GM10248 (cell line): ENCODE data around the gene ALKBH7.

Experiments used
- CTCF ChIA-PET: fragments of 300-600 bp; sonication (Branson Sonifier 250); formaldehyde crosslinking; extraction: SDS; loops from one replicate; lab custom pipeline; 2021; ENCODE audit warnings: antibody characterized with exemption; lab: Yijun Ruan, JAX
- POLR2A ChIA-PET: fragments of 350-650 bp; sonication (Branson Sonifier 250); formaldehyde crosslinking; extraction: SDS; loops from one replicate; lab custom pipeline; 2020; ENCODE audit warnings: antibody characterized with exemption; lab: Yijun Ruan, JAX
- DNase-seq: peaks from one replicate; pipeline ENCODE4 v3.0.0; 2012; ENCODE audit errors: extremely low spot score
- TF ChIP-seq, protein P1 (sequence below): IDR thresholded peaks from 2 replicates; pipeline ENCODE4 v1.5.1; 2012; ENCODE audit warnings: mild to moderate bottlenecking, low read depth; ENCODE audit errors: extremely low read depth, missing control alignments, control extremely low read depth

ALKBH7 gene

GRCh38 chr19:6376512-6377190, 4.1 kb downstream of the ALKBH7 start:
- TF ChIP-seq, protein P1, sequence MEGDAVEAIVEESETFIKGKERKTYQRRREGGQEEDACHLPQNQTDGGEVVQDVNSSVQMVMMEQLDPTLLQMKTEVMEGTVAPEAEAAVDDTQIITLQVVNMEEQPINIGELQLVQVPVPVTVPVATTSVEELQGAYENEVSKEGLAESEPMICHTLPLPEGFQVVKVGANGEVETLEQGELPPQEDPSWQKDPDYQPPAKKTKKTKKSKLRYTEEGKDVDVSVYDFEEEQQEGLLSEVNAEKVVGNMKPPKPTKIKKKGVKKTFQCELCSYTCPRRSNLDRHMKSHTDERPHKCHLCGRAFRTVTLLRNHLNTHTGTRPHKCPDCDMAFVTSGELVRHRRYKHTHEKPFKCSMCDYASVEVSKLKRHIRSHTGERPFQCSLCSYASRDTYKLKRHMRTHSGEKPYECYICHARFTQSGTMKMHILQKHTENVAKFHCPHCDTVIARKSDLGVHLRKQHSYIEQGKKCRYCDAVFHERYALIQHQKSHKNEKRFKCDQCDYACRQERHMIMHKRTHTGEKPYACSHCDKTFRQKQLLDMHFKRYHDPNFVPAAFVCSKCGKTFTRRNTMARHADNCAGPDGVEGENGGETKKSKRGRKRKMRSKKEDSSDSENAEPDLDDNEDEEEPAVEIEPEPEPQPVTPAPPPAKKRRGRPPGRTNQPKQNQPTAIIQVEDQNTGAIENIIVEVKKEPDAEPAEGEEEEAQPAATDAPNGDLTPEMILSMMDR, result no peak
- POLR2A ChIA-PET, result no interaction called here
- CTCF ChIA-PET, result interaction anchor here (1.0 to 1.3 kb wide), 3 partner anchors 12 to 16 kb away, joined by 3 to 4 read pairs (median 3); partner anchors contain the start of gene GTF2F1
- no peak for DNase-seq

DNA sequence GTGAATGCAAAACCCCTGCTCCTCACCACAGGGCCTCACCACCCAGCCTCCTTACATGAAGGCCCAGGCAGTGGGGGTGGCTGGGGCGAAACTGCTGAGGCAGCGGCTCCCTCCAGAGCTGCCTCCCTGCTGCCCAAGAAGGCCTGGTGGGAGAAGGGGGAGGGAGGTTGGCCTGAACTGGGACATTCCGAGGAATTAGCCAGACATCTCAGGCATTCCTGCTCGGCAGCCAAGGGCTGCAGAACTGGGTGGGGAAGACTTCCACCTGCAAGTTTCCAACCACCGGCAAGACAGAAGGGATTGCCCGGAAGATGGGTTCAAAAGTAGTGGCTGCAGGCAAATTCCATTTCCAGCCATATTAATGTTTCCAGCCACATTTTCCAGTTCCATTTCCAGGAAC, 5.4 kb downstream of the ALKBH7 start:
- ChIA-PET POLR2A (no interaction called here), CTCF (interaction anchor here (1.0 to 1.3 kb wide), 2 partner anchors 10 to 15 kb away, joined by 3 to 4 read pairs; partner anchors contain the start of gene GTF2F1)
- DNase-seq, result no peak
- TF ChIP-seq, protein P1, result no peak

DNA sequence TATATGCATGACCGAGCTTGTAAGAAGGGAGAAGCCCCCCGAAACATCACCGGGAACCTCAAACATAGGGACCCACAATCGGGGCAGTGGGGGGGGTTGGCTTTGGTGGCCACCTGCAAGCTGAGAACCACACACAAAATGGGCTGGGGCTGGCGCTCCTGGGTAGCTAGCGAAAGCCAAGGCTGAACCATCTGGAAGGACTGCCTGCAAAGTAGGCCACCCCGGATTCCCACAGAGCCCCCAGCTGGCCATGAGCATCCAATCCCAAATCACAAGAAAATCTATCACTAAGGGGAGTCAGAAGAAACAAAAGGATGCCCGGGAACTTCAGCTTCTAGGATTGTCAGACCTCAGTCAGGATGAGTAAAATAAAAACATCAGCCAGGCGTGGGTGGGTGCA, 5.9 kb downstream of the ALKBH7 start:
- TF ChIP-seq, protein P1, result no peak
- CTCF ChIA-PET, result no interaction called here
- no peak for DNase-seq
- POLR2A ChIA-PET, result no interaction called here

DNA sequence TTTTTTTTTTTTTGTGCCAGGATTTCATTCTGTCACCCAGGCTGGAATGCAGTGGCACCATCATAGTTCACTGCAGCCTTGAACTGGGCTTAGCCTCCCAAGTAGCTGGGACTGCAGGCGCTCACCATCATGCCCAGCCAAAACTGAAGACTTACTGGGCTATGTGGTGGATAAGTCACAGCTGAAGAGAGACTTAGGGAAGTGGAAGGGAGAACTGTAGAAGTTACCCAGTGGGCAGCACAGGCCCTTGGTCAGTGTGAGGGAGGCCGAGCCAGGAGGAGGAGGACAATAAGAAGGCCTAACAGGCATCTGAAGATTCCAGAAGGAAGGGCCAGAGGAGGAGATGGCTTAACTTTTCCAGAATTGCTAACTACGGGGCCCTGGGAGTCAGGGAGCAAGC, 7.2 kb downstream of the ALKBH7 start:
- ChIA-PET CTCF (no interaction called here), POLR2A (interaction anchor here (0.6 kb wide), 1 partner anchor 205 kb away, joined by 3 read pairs; no protein-coding TSS in a partner anchor)
- no peak for DNase-seq
- TF ChIP-seq, protein P1, result no peak

DNA sequence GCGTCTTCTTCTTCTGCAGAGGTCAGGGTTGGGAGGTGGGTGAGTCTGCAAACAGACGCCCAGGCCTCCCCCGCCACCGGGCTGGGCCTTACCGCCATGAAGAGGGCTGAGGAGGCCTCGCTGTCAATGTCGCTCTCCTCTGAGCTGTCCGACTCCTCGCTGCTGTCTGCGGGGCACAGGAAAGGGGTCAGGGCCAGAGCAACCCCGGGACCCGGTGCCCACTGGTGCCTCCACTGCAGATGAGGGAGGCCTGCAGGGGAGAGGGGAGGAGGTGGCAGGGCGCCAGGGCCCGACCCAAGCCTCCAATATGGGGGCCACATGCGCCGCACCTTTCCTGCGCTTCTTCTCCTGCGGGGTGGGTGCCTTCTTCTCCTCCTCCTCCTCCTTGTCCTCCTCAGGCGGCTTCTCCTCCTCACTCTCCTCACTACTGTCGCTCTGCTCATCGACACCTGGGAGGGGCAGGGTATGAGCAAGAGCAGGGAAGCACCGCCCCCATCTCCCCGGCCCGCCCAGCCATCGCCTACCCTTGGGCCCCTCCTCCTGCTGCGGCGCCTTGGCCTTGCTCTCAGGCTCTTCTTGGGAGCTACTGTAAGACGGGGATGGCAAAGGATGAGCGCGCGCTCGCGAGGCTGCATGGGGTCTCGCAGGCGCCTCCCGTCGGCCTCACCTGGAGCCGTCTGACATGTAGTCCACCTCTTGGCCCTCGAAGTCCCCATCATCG, 8.6 kb downstream of the ALKBH7 start:
- no peak for DNase-seq
- ChIA-PET POLR2A (no interaction called here), CTCF (no interaction called here)

GRCh38 chr19:6383188-6383587, 10.6 kb downstream of the ALKBH7 start:
- TF ChIP-seq, protein P1, result no peak
- ChIA-PET POLR2A (interaction anchor here (0.6 kb wide), 1 partner anchor 417 kb away, joined by 7 read pairs; no protein-coding TSS in a partner anchor), CTCF (no interaction called here)
- DNase-seq, result no peak

More for the DNA sequence above, 8.6 kb downstream of the ALKBH7 start:
- TF ChIP-seq, protein P1, result no peak
